Measurements from ENCODE around the gene GALNT2. TPM values are rescaled to one million over a fixed set of nuclear protein-coding genes. Genes with fewer than 3 reads are reported as not detected.

Gene GALNT2
- total and polyA plus RNA-seq, 10 of the 15 experiments (the other 5 are each of a cell fraction or from before 2014, with no cell fraction given): 0.52 to 27.7 (median 16.3) TPM

DNA sequence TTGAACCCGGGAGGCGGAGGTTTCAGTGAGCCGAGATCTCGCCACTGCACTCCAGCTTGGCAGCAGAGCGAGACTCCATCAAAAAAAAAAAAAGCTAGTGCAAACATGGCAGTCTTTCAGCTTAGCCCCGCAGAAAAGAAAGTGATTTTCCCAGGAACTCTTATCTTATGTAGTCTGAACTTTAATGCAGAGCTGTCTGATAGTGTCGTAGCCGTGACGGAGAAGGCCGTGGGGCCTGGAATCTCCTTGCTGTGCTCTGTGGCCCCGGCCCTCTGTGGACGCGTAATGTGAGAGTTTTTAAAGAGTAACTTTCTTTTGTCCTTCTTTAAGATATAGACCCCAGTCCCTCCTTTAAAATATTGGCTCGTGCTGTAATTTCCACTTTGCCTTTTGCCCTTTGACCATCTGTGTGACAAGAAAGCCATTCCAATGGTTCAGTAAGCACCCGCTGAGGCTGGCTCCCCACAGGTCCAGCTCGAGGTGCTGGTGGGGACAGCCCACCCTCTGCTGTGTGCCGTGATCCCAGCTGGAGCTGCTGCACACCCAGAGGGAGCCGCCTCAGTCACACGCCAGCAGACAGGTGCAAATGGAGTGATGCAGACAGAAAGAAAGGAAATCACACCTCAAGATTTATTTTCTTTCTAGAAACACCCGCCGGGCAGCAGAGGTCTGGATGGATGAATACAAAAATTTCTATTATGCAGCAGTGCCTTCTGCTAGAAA lies 195.1 kb downstream of the GALNT2 start:
- TF ChIP-seq CBX3 (IDR thresholded peaks at IDR 0.05; ENCODE audit: borderline replicate concordance, low read depth) (no peak), RBBP5 (conservative IDR thresholded peaks at IDR 0.05) (no peak), ETV6 (conservative IDR thresholded peaks at IDR 0.05 in 1 of 2, IDR thresholded peaks at IDR 0.05 in 1 of 2; ENCODE audit: borderline replicate concordance in 1 of 2, low read depth in 1 of 2) (no peak), YBX1 (IDR thresholded peaks at IDR 0.05) (no peak)
- TF ChIP-seq, protein P1, sequence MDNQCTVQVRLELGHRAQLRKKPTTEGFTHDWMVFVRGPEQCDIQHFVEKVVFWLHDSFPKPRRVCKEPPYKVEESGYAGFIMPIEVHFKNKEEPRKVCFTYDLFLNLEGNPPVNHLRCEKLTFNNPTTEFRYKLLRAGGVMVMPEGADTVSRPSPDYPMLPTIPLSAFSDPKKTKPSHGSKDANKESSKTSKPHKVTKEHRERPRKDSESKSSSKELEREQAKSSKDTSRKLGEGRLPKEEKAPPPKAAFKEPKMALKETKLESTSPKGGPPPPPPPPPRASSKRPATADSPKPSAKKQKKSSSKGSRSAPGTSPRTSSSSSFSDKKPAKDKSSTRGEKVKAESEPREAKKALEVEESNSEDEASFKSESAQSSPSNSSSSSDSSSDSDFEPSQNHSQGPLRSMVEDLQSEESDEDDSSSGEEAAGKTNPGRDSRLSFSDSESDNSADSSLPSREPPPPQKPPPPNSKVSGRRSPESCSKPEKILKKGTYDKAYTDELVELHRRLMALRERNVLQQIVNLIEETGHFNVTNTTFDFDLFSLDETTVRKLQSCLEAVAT (IDR thresholded peaks at IDR 0.05): no peak
- TF ChIP-seq, protein P2, sequence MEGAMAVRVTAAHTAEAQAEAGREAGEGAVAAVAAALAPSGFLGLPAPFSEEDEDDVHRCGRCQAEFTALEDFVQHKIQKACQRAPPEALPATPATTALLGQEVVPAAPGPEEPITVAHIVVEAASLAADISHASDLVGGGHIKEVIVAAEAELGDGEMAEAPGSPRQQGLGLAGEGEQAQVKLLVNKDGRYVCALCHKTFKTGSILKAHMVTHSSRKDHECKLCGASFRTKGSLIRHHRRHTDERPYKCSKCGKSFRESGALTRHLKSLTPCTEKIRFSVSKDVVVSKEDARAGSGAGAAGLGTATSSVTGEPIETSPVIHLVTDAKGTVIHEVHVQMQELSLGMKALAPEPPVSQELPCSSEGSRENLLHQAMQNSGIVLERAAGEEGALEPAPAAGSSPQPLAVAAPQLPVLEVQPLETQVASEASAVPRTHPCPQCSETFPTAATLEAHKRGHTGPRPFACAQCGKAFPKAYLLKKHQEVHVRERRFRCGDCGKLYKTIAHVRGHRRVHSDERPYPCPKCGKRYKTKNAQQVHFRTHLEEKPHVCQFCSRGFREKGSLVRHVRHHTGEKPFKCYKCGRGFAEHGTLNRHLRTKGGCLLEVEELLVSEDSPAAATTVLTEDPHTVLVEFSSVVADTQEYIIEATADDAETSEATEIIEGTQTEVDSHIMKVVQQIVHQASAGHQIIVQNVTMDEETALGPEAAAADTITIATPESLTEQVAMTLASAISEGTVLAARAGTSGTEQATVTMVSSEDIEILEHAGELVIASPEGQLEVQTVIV (IDR thresholded peaks at IDR 0.05; ENCODE audit: borderline replicate concordance, partially characterized antibody): no peak
- 90% methylated on average over 21 of the region's 21 CpGs for WGBS (ENCODE audit: insufficient coverage, insufficient replicate concordance, low lambda C conversion rate, missing lambda C conversion rate)
- POLR2A ChIA-PET: no interaction called here
- H3K9me3 ChIP-seq (replicated peaks; ENCODE audit: control insufficient read depth, insufficient read depth, low read length): no peaks in the 10 kb centered on the region
- in situ Hi-C loops (cut with MboI) (no loop called here), intact Hi-C loops (cut with micrococcal nuclease; ENCODE audit: unreplicated experiment) (no loop called here)
- CTCF ChIA-PET: interaction anchor here (0.6 to 0.9 kb wide), 2 partner anchors 27 to 154 kb away, joined by 3 read pairs; no protein-coding TSS in a partner anchor
- no peak overlapping the region for H3K4me3 ChIP-seq
- no peaks in the 10 kb centered on the region for H3K4me1 ChIP-seq (ENCODE audit: control insufficient read depth, insufficient read depth, low read length)
- no peaks in the 10 kb centered on the region for H3K79me2 ChIP-seq (ENCODE audit: control insufficient read depth, insufficient read depth, low read length)
- SMC1A ChIA-PET (ENCODE audit: uncharacterized antibody, unreplicated experiment): interaction anchor here (1.0 kb wide), 1 partner anchor 128 kb away, joined by 4 read pairs; no protein-coding TSS in a partner anchor
- BruUV-seq (replicated peaks): no TSS peak
- FAIRE-seq (no peak), ATAC-seq (no peak), DNase-seq (ENCODE audit: low read depth, low spot score) (no peak)
- no peaks in the 10 kb centered on the region for H4K20me1 ChIP-seq (ENCODE audit: control insufficient read depth, insufficient read depth)
- no peaks in the 10 kb centered on the region for H3K27me3 ChIP-seq (replicated peaks in 1 of 2; ENCODE audit: control insufficient read depth in 2 of 2, insufficient read depth in 2 of 2, low read length in 1 of 2)
- RAD21 ChIA-PET (ENCODE audit: unreplicated experiment): no interaction called here
- no peak overlapping the region for H2AFZ ChIP-seq (ENCODE audit: control insufficient read depth, low read depth, low read length)
- H3K4me2 ChIP-seq (ENCODE audit: control insufficient read depth, insufficient read depth): no peak overlapping the region
- no peak overlapping the region for H3K27ac ChIP-seq (ENCODE audit: control insufficient read depth, insufficient read depth)
- H3K36me3 ChIP-seq (ENCODE audit: control insufficient read depth in 2 of 2, insufficient read depth in 2 of 2, low read length in 1 of 2): peaks cover 3 to 20% of the 10 kb centered on the region in 2 experiments
- H3K9ac ChIP-seq (ENCODE audit: control insufficient read depth, insufficient read depth, low read length): no peak overlapping the region
